Neuronal stem cell (in vitro differentiated cells): ENCODE measurements around the gene ARHGAP9. TPM values are rescaled to one million over a fixed set of nuclear protein-coding genes. Genes with fewer than 3 reads are reported as not detected.
"Not testable (repeated sequence)": the region's sequence is repeated elsewhere in the genome, so short reads cannot be mapped to it uniquely, and the experiment has no call there.

Experiments
- DNase-seq: peaks from one replicate; pipeline ENCODE4 v3.0.0-alpha.2; 2013; ENCODE audit warnings: low spot score
- H2AFZ ChIP-seq: one replicate; pipeline ENCODE4 v1.6.1; 2013; ENCODE audit warnings: mild to moderate bottlenecking, low read length, inconsistent platforms
- H2AK5ac ChIP-seq: 2 replicates; pipeline ENCODE4 v1.6.1; 2013; ENCODE audit warnings: low read depth, mild to moderate bottlenecking, inconsistent platforms, low read length, moderate library complexity, mixed read lengths
- H2BK120ac ChIP-seq: 2 replicates; pipeline ENCODE4 v1.6.1; 2013; ENCODE audit warnings: low read depth, mild to moderate bottlenecking, inconsistent platforms, low read length, moderate library complexity, mixed read lengths
- H2BK12ac ChIP-seq: one replicate; pipeline ENCODE4 v1.6.1; 2013; ENCODE audit warnings: low read length, inconsistent platforms
- H2BK15ac ChIP-seq: 2 replicates; pipeline ENCODE4 v1.6.1; 2013; ENCODE audit warnings: mild to moderate bottlenecking, low read length, inconsistent platforms, mixed read lengths
- H2BK5ac ChIP-seq: one replicate; pipeline ENCODE4 v1.6.1; 2013; ENCODE audit warnings: inconsistent platforms, mild to moderate bottlenecking, low read length, moderate library complexity
- H3K14ac ChIP-seq: one replicate; pipeline ENCODE4 v1.6.1; 2013; ENCODE audit warnings: low read length, inconsistent platforms
- H3K18ac ChIP-seq: 2 replicates; pipeline ENCODE4 v1.6.1; 2013; ENCODE audit warnings: low read length, inconsistent platforms
- H3K23ac ChIP-seq: 2 replicates; pipeline ENCODE4 v1.6.1; 2013; ENCODE audit warnings: low read depth, mild to moderate bottlenecking, mixed read lengths, low read length, inconsistent platforms; ENCODE audit not compliant: poor library complexity
- H3K27ac ChIP-seq: replicated peaks from 3 replicates; pipeline ENCODE4 v1.5.1; 2013; ENCODE audit warnings: low read length, inconsistent platforms
- H3K27me3 ChIP-seq, 3 experiments: 2 replicates each; pipeline ENCODE4 v1.6.1; 2013; ENCODE audit warnings: low read length in 3 of 3, mild to moderate bottlenecking in 2 of 3, inconsistent platforms in 1 of 3, low read depth in 1 of 3, mixed read lengths in 1 of 3, moderate library complexity in 1 of 3; ENCODE audit not compliant: control insufficient read depth in 3 of 3, insufficient read depth in 3 of 3
- H3K36me3 ChIP-seq, 2 donors: replicated peaks in 1 of 2; 2 replicates each; pipeline ENCODE4 v1.6.1; 2013; ENCODE audit warnings: low read length in 2 of 2; ENCODE audit not compliant: control insufficient read depth in 2 of 2, insufficient read depth in 2 of 2
- H3K4ac ChIP-seq: 2 replicates; pipeline ENCODE4 v1.6.1; 2013; ENCODE audit warnings: inconsistent platforms, mild to moderate bottlenecking, low read length, moderate library complexity
- H3K4me1 ChIP-seq, 2 donors: 1 replicate in 1 of 2; 2 replicates in 1 of 2; pipeline ENCODE4 v1.6.1; 2013; ENCODE audit warnings: low read length in 2 of 2, low read depth in 1 of 2; ENCODE audit not compliant: control insufficient read depth in 2 of 2, insufficient read depth in 1 of 2
- H3K4me2 ChIP-seq: one replicate; pipeline ENCODE4 v1.6.1; 2013; ENCODE audit warnings: mild to moderate bottlenecking, low read length, inconsistent platforms; ENCODE audit not compliant: insufficient read depth, poor library complexity, severe bottlenecking
- H3K4me3 ChIP-seq, 2 donors: 2 replicates each; pipeline ENCODE4 v1.5.1; 2013; ENCODE audit warnings: low read length in 2 of 2, mild to moderate bottlenecking in 2 of 2, inconsistent platforms in 1 of 2, moderate library complexity in 1 of 2
- H3K79me1 ChIP-seq: one replicate; pipeline ENCODE4 v1.6.1; 2013; ENCODE audit warnings: low read depth, mild to moderate bottlenecking, inconsistent platforms, low read length, moderate library complexity
- H3K9ac ChIP-seq: one replicate; pipeline ENCODE4 v1.6.1; 2013; ENCODE audit warnings: mild to moderate bottlenecking, low read depth, low read length, inconsistent platforms; ENCODE audit not compliant: poor library complexity
- H3K9me3 ChIP-seq, 2 donors: replicated peaks in 1 of 2; 2 replicates each; pipeline versions ENCODE3 to v1.6.1; 2013; ENCODE audit warnings: low read length in 2 of 2, mild to moderate bottlenecking in 2 of 2, inconsistent platforms in 1 of 2, low read depth in 1 of 2, mixed read lengths in 1 of 2, moderate library complexity in 1 of 2; ENCODE audit not compliant: control insufficient read depth in 2 of 2, insufficient read depth in 1 of 2
- H4K8ac ChIP-seq: one replicate; pipeline ENCODE4 v1.6.1; 2013; ENCODE audit warnings: low read depth, mild to moderate bottlenecking, inconsistent platforms, low read length, moderate library complexity
- H4K91ac ChIP-seq: one replicate; pipeline ENCODE4 v1.6.1; 2013; ENCODE audit warnings: low read length, low read depth, mild to moderate bottlenecking, inconsistent platforms; ENCODE audit not compliant: poor library complexity
- WGBS, 2 donors: extraction: QIAGEN DNeasy Blood & Tissue Kit; methylation state at CpG; one replicate each; pipeline ENCODE4 v1.1.7; 2013; ENCODE audit warnings: missing lambda C conversion rate in 2 of 2, mixed read lengths in 1 of 2; ENCODE audit not compliant: insufficient read length in 2 of 2, insufficient replicate concordance in 1 of 2; ENCODE audit errors: extremely low coverage in 2 of 2; 5-methylcytosine and 5-hydroxymethylcytosine counted together
- small RNA-seq: library from polyadenylated mRNA; stranded (forward); fragments of <200 nt; extraction: miRNeasy Mini kit (QIAGEN cat#:217004); gene quantifications from one replicate; pipeline ENCODE3, GENCODE V24; 2013; ENCODE audit not compliant: insufficient read depth

The ARHGAP9 gene

DNA sequence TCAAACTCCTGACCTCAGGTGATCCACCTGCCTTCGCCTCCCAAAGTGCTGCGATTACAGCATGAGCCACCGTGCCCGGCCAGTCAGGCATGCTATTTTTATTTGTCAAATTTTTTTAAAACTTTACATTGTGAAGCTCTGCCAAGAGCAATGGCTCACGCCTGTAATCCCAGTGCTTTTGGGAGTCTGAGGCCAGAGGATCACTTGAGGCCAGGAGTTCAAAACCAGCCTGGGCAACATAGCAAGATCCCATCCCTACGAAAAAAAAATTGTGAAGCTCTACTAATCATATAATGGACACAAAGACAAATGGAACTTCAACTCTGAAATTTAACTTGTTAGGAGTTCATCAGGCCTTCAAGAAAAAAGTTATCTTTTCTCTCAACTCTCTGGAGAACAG, 50.7 kb downstream of the ARHGAP9 start:
- H2BK5ac ChIP-seq = no peak overlapping the region
- H2BK120ac ChIP-seq = no peak overlapping the region
- peak overlapping the region in 1 of 2 donors; percentile 57 for H3K4me3 ChIP-seq
- no peak overlapping the region for H3K18ac ChIP-seq
- peaks cover 0 to 3% of the 10 kb centered on the region in 2 donors for H3K4me1 ChIP-seq
- no peak overlapping the region for H3K27ac ChIP-seq
- no CpG with 5 or more reads among the region's 6 CpGs for WGBS, 2 donors
- no peak overlapping the region for H3K14ac ChIP-seq
- no peak overlapping the region for H2AK5ac ChIP-seq
- H3K4ac ChIP-seq = no peak overlapping the region
- no peak overlapping the region for H4K8ac ChIP-seq
- no peak overlapping the region for H2AFZ ChIP-seq
- H3K9ac ChIP-seq = no peak overlapping the region
- no peak overlapping the region for H3K23ac ChIP-seq
- no peaks in the 10 kb centered on the region for H3K27me3 ChIP-seq
- no peak overlapping the region for H4K91ac ChIP-seq
- H3K36me3 ChIP-seq = peaks cover 0 to 15% of the 10 kb centered on the region in 2 donors
- no peaks in the 10 kb centered on the region for H3K79me1 ChIP-seq
- H3K4me2 ChIP-seq = no peak overlapping the region
- DNase-seq = no peak
- no peak overlapping the region for H2BK12ac ChIP-seq
- H2BK15ac ChIP-seq = no peak overlapping the region
- H3K9me3 ChIP-seq = no peaks in the 10 kb centered on the region

- not testable (repeated sequence) for H4K91ac ChIP-seq, H2BK12ac ChIP-seq, H2BK15ac ChIP-seq, H2BK120ac ChIP-seq, H3K4me2 ChIP-seq, H3K9ac ChIP-seq, H3K9me3 ChIP-seq, H3K18ac ChIP-seq, H2BK5ac ChIP-seq, DNase-seq, H2AK5ac ChIP-seq, H2AFZ ChIP-seq, H3K4me1 ChIP-seq, H3K27me3 ChIP-seq, H3K14ac ChIP-seq, H3K27ac ChIP-seq, H3K23ac ChIP-seq, H3K4me3 ChIP-seq, H4K8ac ChIP-seq, H3K79me1 ChIP-seq, H3K4ac ChIP-seq
- WGBS, 2 donors = no CpG with 5 or more reads among the region's 10 CpGs
- peaks cover 0 to 31% of the 10 kb centered on the region in 2 donors for H3K36me3 ChIP-seq
Observed at GRCh38 chr12:57426948-57427347, 52.7 kb downstream of the ARHGAP9 start.

Small RNAs within 50 kb of the gene (small RNA-seq; reads per million reads assigned to genes)
- gene MIR616 = not detected
